Right atrium auricular region (tissue), 2 donors: ENCODE data around the gene PDK2. TPM values are rescaled to one million over a fixed set of nuclear protein-coding genes. Genes with fewer than 3 reads are reported as not detected.

Experiments
- DNase-seq: peaks from one replicate; pipeline ENCODE4 v3.0.0-alpha.2; 2019; ENCODE audit warnings: low spot score
- H3K27ac ChIP-seq, 2 donors: fragments of 200-600 bp; sonication (generic); 1 replicate in 1 of 2; 2 replicates in 1 of 2; pipeline ENCODE4 v1.5.1; 2016 to 2019
- H3K27me3 ChIP-seq, 2 donors: fragments of 200-600 bp; sonication (generic); one replicate each; pipeline versions ENCODE4 v1.5.1 to v1.6.0; 2017 to 2019
- H3K36me3 ChIP-seq: fragments of 200-600 bp; sonication (generic); one replicate; pipeline ENCODE4 v1.5.1; 2016
- H3K4me1 ChIP-seq, 2 donors: fragments of 200-600 bp; sonication (generic); one replicate each; pipeline versions ENCODE4 v1.5.1 to v1.6.0; 2017 to 2019
- H3K4me3 ChIP-seq, 2 donors: fragments of 200-600 bp; sonication (generic); 1 replicate in 1 of 2; 2 replicates in 1 of 2; pipeline ENCODE4 v1.5.1; 2017 to 2019; ENCODE audit warnings: mild to moderate bottlenecking in 1 of 2, moderate library complexity in 1 of 2
- H3K9me3 ChIP-seq, 2 donors: fragments of 200-600 bp; sonication (generic); one replicate each; pipeline ENCODE4 v1.5.1; 2019
- total RNA-seq, 2 donors: library from RNA; depleted of rRNA; stranded (reverse); fragments of >200 nt; gene quantifications; one replicate each; pipeline ENCODE4 v1.1.0, GENCODE V29; 2016
- TF ChIP-seq, protein P1 (sequence below), 2 donors: fragments of 200-600 bp; sonication (generic); IDR thresholded peaks; one replicate each; pipeline ENCODE4 v1.5.1; 2019; ENCODE audit warnings: antibody characterized with exemption in 2 of 2

The PDK2 gene
- total RNA-seq, 2 donors from 2014 or later: 186 to 214 TPM

DNA sequence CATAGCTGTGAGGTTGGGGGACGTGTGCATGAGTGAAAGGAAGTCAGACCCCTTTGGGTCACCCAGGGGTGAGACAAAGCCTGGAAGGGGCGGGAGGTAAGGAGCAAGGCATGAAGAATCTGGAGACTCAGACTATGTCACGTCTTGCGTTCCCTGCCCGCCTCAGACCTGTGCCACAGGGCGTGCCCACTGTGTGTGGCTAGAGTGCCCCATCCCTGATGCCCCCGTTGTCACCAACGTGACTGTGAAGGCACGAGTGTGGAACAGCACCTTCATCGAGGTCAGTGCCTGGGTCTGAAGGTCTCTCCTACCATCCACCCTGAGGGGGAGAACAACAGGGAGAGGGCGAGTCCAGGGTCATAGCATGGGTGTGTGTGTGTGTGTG lies 15.1 kb upstream of the PDK2 start:
- no peak for DNase-seq
- Histone ChIP-seq H3K4me3 (no peak overlapping the region), H3K4me1 (peaks cover 0 to 10% of the 10 kb centered on the region in 2 donors), H3K36me3 (peaks cover 56% of the 10 kb centered on the region), H3K9me3 (no peaks in the 10 kb centered on the region), H3K27me3 (no peaks in the 10 kb centered on the region), H3K27ac (no peak overlapping the region)
- TF ChIP-seq, protein P1, sequence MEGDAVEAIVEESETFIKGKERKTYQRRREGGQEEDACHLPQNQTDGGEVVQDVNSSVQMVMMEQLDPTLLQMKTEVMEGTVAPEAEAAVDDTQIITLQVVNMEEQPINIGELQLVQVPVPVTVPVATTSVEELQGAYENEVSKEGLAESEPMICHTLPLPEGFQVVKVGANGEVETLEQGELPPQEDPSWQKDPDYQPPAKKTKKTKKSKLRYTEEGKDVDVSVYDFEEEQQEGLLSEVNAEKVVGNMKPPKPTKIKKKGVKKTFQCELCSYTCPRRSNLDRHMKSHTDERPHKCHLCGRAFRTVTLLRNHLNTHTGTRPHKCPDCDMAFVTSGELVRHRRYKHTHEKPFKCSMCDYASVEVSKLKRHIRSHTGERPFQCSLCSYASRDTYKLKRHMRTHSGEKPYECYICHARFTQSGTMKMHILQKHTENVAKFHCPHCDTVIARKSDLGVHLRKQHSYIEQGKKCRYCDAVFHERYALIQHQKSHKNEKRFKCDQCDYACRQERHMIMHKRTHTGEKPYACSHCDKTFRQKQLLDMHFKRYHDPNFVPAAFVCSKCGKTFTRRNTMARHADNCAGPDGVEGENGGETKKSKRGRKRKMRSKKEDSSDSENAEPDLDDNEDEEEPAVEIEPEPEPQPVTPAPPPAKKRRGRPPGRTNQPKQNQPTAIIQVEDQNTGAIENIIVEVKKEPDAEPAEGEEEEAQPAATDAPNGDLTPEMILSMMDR (IDR thresholded peaks at IDR 0.05): no peak

DNA sequence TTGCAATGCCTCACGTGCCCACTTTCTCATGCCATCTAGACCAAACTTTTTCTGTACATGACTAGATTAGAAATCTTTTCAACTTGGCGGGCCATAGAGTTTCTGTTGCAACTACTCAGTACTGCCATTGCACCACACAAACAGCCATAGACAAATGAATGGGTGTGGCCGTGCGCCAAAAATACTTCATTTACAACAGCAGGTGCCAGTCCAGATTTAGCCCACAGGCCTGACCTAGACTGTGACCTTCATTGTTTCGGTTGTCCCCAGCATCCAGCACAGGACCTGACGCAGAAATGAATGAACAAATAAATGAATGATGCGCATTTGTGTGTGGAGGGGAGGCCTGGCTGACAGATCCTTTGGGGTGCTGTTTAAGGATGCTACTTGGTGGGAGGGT lies 14.3 kb upstream of the PDK2 start:
- Histone ChIP-seq H3K27ac (no peak overlapping the region), H3K27me3 (no peaks in the 10 kb centered on the region), H3K36me3 (peaks cover 49% of the 10 kb centered on the region), H3K4me1 (peaks cover 0 to 10% of the 10 kb centered on the region in 2 donors), H3K9me3 (no peaks in the 10 kb centered on the region), H3K4me3 (no peak overlapping the region)
- DNase-seq: no peak
- TF ChIP-seq, protein P1 (IDR thresholded peaks at IDR 0.05): no peak

DNA sequence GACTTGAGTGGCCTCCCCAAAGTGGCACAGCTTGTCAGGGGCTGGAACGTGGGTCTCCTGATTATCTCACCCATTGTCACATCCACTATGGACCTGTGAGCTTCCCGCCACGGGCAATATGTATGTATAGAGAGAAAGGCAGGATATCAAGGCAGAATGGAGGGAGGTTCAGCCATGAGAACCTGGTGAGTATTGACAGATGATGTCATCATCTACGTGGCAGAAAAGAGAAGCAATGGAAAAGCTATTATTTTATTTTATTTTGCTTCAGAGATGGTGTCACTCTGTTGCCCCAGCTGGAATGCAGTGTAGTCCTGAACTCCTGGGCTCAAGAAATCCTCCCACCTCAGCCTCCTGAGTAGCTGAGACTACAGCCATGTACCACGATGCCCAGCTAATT lies 13.4 kb upstream of the PDK2 start:
- Histone ChIP-seq H3K27me3 (no peaks in the 10 kb centered on the region), H3K4me3 (no peak overlapping the region), H3K4me1 (peaks cover 0 to 10% of the 10 kb centered on the region in 2 donors), H3K9me3 (no peaks in the 10 kb centered on the region), H3K27ac (no peak overlapping the region), H3K36me3 (peaks cover 41% of the 10 kb centered on the region)
- TF ChIP-seq, protein P1 (IDR thresholded peaks at IDR 0.05): no peak
- no peak for DNase-seq

DNA sequence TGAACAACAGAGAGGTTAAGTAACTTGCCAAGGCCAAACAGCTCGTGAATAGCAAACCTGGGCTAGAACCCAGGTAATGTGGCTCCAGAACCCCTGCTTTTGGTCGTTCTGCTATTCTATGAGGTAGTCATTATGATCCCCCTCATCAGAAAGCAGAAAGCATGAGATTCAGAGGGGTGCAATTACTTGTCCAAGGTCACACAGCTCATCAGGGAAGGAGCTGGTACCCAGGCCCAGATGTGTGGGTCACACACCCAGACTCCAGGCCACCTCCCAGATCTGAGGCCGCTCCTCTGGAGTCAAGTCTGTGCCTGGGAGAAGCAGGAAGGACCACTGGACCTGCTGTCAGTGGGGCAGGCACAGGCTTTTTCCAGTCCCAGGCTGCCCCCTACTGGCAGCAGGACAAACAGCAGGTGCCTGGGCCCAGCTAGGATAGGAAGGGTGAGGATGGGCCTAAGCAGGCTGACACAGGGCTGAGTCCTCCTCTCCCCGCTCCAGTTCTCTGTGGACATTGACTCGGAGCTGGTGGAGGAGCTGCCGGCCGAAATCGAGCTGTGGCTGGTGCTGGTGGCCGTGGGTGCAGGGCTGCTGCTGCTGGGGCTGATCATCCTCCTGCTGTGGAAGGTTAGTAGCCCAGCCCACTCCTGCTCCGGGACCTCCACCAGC lies 7.8 kb upstream of the PDK2 start:
- TF ChIP-seq, protein P1 (IDR thresholded peaks at IDR 0.05): peak; percentile 98
- no peaks in the 10 kb centered on the region for H3K27me3 ChIP-seq
- no peak overlapping the region for H3K27ac ChIP-seq

DNA sequence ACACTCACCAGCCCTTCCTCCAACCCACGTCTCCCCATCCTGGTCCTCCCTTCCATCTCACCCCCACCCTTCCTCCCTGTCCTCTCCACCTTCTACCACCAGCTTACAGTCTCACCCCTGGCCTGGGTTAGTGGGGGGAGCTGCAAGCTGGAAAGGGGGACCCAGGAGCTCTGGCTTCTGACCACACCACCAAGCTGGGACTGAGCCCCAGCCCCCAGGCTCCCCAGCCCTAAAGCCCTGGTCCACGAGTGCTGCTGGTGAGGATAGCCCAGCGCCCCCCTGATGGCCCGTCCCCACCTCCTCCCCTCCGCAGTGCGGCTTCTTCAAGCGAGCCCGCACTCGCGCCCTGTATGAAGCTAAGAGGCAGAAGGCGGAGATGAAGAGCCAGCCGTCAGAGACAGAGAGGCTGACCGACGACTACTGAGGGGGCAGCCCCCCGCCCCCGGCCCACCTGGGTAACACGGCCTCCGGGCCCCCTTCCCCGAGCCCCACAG lies 7.2 kb upstream of the PDK2 start:
- no peak overlapping the region for H3K4me3 ChIP-seq
- no peak overlapping the region for H3K27ac ChIP-seq
- no peak for DNase-seq
- TF ChIP-seq, protein P1 (IDR thresholded peaks at IDR 0.05): no peak
- H3K27me3 ChIP-seq: no peaks in the 10 kb centered on the region
- peaks cover 18% of the 10 kb centered on the region for H3K36me3 ChIP-seq
- no peaks in the 10 kb centered on the region for H3K4me1 ChIP-seq
- H3K9me3 ChIP-seq: no peaks in the 10 kb centered on the region

More for the DNA sequence above, 7.8 kb upstream of the PDK2 start:
- Histone ChIP-seq H3K36me3 (peaks cover 18% of the 10 kb centered on the region), H3K4me3 (no peak overlapping the region), H3K9me3 (no peaks in the 10 kb centered on the region), H3K4me1 (no peaks in the 10 kb centered on the region)
- peak; percentile 75 for DNase-seq
